ENCODE data around the gene BYSL.

BYSL gene, protein sequence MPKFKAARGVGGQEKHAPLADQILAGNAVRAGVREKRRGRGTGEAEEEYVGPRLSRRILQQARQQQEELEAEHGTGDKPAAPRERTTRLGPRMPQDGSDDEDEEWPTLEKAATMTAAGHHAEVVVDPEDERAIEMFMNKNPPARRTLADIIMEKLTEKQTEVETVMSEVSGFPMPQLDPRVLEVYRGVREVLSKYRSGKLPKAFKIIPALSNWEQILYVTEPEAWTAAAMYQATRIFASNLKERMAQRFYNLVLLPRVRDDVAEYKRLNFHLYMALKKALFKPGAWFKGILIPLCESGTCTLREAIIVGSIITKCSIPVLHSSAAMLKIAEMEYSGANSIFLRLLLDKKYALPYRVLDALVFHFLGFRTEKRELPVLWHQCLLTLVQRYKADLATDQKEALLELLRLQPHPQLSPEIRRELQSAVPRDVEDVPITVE

DNA sequence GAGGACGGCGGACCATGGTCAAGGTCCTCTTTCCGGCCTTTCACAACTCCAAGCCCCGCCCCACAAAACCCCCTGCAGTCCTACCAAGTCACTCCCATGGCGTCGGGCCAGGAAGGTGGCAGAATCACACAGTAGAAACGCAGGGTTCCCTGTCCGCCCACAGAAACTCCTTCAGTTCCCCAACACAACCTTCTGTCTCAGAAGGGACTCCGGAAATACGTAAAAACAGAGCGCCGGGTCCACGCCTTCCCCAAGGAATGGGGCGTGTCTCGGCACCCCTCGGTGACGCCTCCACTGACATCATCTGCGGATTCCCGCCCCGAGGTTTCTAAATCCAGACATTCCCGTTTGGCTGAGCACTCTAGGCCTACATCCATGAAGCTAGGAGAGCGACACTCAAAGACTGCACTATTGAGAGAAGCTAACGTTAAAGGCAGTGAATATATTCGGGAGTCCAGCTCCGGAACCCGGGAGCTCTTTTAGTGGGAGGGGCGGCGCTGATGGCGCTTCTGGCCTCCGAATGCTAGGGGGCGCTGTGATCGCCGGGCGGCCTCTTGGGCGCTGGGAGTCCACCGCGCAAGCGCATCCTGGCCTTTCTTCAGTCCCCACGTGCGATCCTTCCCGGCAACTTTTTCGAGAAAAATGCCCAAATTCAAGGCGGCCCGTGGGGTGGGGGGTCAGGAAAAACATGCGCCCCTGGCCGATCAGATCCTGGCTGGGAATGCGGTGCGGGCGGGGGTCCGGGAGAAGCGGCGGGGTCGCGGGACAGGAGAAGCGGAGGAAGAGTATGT lies at the start of gene BYSL, which contains the start of gene MED20:
BYSL (plus strand) TSS at position 579 of the 791 bp plus-strand sequence; CDS start at position 643, 64 bp downstream.
MED20 (minus strand) TSS at position 219 of the 791 bp plus-strand sequence; CDS start at position 98, 121 bp downstream.
- DNase-seq, result peak; percentile 67

GRCh38 chr6:41871691-41872090 lies 49.6 kb upstream of the BYSL start:
- no peak for DNase-seq

DNA sequence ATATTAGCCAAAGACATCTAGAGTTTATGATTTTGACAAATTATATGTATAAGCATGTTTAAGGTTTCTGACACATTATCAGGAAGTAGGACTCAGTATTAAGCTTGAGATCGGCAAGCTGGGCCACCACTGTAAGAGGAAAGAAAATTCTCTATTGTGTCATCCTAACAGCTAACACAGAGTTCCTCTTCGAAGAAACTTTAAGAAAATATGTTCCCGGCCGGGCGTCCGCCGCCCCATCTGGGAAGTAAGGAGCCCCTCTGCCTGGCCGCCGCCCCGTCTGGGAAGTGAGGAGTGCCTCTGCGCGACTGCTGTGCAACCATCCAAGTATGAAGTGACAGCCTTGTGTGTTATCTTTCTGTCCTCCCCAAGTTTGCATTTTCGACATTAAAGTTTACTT lies 49.2 kb upstream of the BYSL start:
- DNase-seq, result no peak

DNA sequence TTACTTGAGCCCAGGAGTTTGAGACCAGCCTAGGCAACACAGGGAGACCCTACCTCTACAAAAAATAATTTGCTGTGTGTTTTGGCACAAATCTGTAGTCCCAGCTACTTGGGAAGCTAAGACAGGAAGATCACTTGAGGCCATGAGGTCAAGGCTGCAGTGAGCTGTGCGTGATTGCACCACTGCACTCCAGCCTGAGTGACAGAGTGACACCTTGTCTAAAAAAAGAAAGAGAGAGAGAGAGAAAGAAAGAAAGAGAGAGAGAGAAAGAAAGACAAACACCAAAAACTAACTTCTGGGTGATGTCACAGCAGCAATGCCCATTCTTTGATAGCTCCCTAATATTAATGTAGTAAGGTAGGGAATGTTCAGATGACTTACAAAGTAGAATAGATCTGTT lies 46.6 kb upstream of the BYSL start:
- no peak for DNase-seq

GRCh38 chr6:41877051-41877680 lies 44.1 kb upstream of the BYSL start:
- DNase-seq, result no peak

- DNase-seq, result no peak
Observed at GRCh38 chr6:41878246-41878645, 43.1 kb upstream of the BYSL start.

GRCh38 chr6:41878961-41879405 lies 42.3 kb upstream of the BYSL start:
- DNase-seq, result no peak

GRCh38 chr6:41881506-41881905 lies 39.8 kb upstream of the BYSL start:
- no peak for DNase-seq

- DNase-seq, result no peak
Observed at GRCh38 chr6:41884957-41885356, 36.3 kb upstream of the BYSL start.

- DNase-seq, result no peak
Observed at GRCh38 chr6:41885930-41886329, 35.4 kb upstream of the BYSL start.

DNA sequence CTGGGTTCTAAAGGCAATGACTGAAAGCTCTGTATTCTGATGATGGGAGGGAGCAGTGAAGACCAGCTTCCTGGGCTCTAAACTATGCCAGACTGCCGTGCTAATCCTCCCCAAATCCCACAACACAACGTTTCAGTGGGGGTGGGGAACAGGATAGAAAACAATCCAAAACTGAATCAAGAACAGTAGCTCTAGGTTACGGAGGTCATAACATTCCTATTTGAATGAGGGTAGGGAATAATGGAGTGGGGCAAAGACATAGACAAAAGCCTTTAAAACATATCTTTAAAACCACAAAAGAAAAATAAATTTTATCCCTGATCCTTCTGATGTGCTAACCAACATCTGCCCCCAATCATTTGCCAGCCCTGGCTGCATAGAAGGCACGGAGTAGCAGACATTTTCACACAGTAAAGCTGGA lies 34.0 kb upstream of the BYSL start:
- no peak for DNase-seq

- no peak for DNase-seq
Observed at GRCh38 chr6:41892921-41893564, 28.3 kb upstream of the BYSL start.

GRCh38 chr6:41894366-41895299 lies 26.7 kb upstream of the BYSL start:
- DNase-seq, result peak; percentile 21

DNA sequence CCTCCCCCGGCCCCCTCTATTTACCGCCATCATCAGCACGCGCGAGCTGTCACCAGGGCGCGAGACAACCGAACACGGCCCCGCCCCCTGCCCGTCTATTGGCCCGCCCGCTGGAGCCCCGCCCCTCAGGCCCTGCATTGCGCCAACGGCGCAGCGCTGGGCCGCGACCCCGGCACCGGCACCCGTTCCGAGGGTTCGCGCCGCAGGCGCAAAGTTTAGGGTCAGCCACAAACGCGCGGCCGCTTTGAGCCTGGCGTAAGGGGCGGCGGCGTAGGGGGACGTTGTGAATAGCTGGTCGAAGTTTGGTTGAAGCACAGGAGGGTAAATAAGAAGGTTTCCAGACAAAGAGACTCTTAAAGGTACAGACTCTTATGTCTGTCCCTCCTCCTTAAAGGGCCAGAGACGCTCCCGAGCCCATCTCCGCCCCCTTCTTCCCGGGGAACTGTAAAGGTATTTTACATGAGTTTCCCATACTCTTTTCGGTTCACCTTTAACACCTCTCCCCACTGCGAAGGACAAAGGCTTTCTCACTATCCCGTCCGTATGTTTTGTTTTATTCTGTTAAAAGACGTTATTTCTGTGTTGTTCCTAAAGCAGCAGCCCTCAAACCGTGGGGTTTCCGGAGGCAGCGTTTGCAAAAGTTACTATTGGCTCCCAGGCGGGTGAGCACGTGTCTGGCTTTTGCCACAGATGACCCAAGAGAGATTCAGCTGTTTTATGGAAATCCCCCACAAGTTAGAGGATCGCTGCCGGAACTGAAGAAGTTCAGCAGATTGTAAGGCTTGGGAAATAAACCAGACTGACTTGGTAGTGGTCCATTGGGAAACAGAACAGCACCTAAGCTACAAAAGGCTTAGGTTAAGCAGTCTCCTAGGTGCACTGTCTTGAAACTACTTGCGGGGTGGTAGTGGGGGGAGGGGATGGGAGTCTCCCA lies 25.7 kb upstream of the BYSL start, which contains the start of gene USP49:
USP49 (minus strand) TSS at position 76 of the 934 bp plus-strand sequence. CDS start 88,392 bp downstream, outside the sequence.
- peak; percentile 44 for DNase-seq

DNA sequence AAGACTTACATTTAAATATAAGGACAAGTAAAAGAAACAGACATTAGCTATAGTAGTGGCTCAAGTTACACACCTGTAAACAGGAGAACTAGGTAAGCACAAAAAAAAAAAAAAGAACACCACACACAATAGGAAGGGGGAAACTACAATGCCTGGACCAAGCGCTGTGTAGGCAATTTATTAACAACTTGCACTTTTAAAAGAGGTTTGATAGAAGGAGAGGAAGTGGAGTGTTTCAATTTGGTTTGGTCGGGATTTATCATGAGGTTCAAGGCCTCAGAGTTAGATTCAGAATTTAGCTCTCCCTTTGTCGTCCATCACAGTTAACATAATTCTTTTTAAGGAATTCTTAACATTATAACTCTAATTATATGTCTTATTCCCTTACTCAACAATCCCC lies 25.0 kb upstream of the BYSL start:
- no peak for DNase-seq

DNA sequence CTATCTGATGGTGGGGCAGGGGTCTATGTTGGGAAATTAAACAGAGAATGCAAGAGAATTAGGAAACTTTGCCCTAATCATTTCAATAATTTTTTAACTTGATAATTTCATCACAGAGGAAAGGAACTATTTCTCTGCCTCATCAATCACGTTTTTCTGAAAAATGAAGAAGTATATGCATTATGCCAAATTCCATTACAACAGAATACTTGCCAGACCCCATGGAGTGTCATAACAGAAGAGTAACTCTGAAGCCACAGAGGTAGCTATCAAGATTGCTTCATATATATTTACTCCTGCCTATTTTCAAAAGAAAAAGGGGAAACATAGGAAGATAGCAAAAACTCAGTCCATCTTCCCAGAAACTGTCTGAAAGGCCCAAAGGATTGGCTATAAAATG lies 20.4 kb upstream of the BYSL start:
- DNase-seq, result no peak

GRCh38 chr6:41901882-41902519 lies 19.3 kb upstream of the BYSL start:
- DNase-seq, result no peak

GRCh38 chr6:41909727-41910126 lies 11.6 kb upstream of the BYSL start:
- no peak for DNase-seq

DNA sequence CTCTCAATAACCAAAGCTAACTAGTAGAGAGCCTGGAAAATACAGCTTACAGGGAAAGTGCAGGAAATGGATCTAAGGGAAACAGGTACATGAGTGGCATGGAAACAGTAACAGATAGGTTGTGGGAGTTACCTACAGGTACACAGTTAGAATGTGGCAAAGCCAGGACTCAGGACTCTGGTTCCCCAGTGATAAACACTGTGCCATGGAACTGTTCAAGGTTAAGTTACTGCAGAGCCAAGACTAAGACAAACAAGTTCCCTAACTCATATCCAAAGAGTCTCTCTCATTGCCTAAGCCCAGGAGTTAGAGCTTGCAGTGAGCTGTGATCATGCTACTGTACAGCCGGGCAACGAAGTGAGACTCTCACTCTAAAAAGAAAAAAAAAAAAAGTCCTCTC lies 7.0 kb upstream of the BYSL start:
- DNase-seq, result no peak
